GM19043 (cell line): ENCODE results near the gene KIAA0232.
"Not testable (repeated sequence)": the region's sequence is repeated elsewhere in the genome, so short reads cannot be mapped to it uniquely, and the experiment has no call there.

Source experiments
- ATAC-seq: cut with Tn5 transposase; IDR thresholded peaks from one replicate; pipeline ENCODE4 v1.9.1; 2021; ENCODE audit warnings: low read depth; ENCODE audit not compliant: unreplicated experiment

KIAA0232 gene

GRCh38 chr4:6911917-6912316 is 129.4 kb downstream of the KIAA0232 start:
- ATAC-seq = not testable (repeated sequence)

- no peak for ATAC-seq
Measured at GRCh38 chr4:6912441-6912840, 129.9 kb downstream of the KIAA0232 start.

DNA sequence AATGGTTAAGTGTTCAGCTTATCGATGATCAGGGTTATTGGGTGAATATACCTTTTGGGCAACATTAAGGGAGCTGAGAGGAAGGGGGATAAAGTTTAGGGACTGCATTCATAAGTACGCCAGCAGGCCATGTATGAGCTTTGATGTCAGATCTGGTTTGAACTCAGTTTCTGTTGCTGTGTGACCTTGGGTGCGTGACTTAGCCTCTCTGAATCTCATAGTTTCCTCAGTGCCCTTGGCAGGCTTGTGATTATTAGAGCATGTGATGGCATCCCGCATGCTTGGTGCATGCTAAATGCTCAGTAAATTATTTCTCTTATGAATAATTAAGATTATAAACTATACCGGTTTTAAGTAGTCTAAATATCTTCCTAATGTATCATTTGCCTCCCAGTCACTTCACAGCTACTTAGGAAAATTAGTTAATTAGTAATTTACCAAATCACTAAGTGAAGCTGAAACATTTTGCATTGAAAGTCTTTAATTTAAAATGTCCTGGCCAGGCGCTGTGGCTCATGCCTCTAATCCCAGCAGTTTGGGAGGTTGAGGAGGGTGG is 130.9 kb downstream of the KIAA0232 start:
- ATAC-seq = no peak

DNA sequence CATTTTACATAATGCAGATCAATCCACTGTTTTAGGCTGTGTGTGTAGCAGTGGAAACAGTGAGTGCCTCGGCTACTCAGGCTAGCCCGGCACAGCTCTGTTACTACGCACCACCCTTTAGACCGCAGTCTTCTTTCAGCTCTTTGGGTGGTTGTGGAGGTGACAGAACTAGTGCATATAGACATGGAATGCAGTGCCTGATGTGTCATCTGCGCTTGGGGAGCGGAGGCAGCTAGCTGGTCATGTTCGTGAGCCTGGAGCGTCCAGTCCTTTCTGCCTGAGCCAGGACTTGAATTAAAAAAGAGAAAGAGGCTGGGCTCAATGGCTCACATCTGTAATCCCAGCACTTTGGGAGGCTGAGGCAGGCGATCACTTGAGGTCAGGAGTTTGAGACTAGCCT is 131.9 kb downstream of the KIAA0232 start:
- no peak for ATAC-seq

DNA sequence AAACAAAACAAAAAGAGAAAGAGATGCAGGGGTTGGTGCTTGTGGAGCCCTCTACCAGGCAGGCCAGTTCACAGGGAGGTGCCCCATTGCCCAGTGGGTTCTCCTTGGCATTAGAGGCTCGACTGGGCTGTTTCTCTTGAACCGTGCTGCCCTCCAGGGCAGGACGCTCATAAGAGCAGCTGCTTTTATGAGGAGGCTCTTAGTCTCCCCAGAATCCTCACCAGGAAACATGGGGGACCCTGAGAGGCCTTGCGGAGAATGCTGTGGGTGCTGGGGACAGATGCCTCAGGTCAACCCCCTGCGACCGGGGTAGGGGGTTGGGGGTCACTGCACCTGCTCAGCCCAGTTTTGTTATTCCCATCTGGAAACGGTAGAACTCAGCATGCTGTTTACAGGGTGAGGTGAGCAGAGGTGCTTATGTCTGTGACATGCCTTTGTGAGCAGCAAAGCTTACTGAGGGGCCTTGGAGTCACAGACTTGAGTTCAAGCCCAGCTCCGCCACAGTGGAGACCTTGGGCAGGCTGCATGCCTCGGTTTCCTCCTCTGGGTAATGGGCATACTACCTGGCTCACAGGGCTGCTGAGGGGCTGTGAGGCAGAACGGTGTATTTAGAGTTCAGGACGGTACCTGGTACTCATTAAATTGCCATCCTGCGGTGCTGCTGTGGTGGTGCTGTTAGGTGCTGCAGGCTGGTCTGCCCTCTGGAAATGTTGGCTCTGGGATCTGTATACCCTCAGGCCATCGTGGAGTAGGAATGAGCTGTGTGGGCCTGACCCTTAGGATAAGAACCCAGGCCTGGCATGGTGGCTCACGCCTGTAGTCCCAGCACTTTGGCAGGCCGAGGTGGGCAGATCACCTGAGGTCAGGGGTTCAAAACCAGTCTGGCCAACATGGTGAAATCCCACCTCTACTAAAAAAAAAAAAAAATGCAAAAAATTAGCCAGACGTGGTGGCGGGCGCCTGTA is 132.8 kb downstream of the KIAA0232 start:
- no peak for ATAC-seq

DNA sequence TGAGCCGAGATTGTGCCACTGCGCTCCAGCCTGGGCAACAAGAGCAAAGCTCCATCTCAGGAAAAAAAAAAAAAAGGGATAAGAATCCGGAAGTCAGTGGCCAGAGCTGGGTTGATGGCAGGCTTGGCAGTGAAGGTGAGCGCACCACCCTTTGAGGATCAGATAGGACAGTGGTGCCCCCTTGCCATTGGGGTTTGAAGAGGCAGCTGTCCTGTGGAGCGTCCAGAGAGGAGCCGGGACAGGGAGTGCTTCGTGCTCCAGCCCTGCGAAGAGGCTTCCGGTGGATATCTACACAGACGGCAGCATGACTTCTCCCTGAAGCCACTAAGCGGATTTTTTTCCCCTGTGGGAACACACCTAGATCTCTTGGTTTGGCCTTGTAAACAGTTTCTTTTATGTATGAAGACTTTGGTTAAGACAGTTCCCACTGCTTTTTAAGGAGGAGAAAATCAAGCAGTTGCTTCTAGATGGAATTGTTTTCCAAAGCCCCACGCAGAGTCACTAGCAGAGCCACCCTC is 133.6 kb downstream of the KIAA0232 start:
- no peak for ATAC-seq

DNA sequence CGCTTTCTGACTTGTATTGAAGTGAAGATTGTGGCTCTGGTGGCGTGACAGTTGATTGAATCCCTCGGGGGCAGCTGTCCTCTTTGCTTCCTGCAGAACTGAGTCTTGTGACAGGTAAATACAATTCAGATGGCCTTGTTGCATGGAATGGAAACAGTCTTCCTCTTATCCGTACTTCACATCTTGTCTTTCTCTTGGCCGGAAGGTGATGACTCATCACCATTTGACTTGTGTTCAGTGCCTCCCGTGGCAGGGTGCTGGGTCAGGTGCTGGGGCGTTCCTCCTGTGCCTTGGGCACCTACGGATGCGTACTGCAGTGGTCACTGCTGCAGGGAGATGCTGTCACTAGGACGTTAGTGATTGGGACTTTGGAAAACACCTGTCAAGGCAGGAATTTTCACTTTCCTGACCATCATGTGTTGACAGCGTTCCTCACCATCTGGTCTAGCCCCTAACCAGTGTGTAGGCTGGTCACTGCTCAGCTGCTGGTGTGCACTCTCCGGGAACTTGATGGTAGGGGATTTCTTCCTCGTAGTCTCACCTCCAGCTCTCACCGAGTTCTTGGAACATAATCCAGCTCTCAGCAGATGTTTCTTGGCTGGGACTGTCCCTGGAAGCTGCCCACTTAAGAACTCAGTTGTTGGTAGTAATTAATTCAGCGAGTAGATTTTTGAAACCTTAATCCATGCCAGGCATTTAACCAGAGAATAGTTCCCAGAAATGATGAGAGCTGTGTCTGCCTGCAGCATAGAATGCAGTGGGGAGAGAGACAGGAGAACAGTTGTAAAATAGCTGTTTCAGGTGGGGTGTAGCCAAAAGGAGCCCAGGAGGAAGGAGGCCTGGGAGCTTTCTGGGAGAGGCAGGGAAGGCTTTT is 134.3 kb downstream of the KIAA0232 start:
- no peak for ATAC-seq

- no peak for ATAC-seq
Measured at GRCh38 chr4:6917461-6918271, 135.1 kb downstream of the KIAA0232 start.

GRCh38 chr4:6918338-6918737 is 135.8 kb downstream of the KIAA0232 start:
- ATAC-seq = no peak

DNA sequence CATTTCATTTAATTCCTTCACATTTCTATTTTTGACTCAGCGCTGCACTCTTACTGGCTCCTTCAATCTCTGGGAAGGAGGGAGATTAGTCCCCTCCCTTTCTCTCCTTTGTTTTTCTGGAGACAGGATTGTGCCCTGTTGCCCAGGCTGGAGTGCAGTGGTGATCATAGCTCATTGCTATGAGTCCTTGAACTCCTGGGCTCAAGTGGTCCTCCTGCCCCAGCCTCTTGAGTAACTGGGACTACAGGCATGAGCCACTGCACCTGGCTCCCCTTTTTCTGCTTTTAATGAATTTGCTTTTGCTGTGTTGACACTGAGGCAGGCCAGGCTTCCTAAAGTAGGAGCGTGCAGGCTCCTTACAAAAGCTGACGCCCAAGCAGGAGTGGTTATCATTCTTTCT is 137.6 kb downstream of the KIAA0232 start:
- no peak for ATAC-seq

DNA sequence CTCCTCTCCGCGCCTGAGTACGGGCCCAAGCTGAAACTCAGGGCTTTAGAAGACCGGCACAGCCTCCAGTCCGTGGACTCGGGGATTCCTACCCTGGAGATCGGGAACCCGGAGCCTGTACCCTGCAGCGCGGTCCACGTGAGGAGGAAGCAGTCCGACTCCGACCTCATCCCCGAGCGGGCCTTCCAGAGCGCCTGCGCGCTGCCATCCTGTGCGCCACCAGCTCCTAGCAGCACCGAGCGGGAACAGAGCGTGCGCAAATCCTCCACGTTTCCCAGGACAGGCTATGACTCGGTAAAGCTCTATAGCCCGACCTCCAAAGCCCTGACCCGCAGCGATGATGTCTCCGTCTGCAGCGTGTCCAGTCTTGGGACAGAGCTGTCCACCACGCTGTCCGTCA is 141.0 kb downstream of the KIAA0232 start:
- no peak for ATAC-seq

- no peak for ATAC-seq
Measured at GRCh38 chr4:6924361-6924779, 141.8 kb downstream of the KIAA0232 start.

DNA sequence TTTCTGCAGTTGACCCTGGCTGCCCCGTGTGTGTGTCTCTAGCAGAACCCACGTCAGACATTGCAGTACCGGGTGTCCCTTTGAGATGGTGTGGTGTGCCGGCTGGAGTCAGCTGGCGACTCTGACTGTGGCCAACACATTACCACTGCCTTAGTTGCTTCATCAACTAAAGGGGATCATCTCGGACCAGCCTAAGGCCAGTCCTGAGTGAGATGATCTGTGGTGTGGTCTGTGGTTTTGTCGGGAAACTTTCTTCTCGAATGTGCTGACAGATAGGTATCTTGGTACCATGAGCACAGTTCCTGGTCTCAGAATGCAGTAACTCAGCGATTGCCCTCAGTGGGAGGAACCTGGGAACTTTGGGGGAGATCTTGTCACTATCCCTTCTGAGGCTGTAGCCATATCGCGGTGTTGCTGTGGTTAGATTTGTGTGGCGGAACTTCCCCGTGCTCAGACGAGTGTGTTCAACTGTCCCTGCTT is 142.9 kb downstream of the KIAA0232 start:
- no peak for ATAC-seq

- no peak for ATAC-seq
Measured at GRCh38 chr4:6926081-6926480, 143.6 kb downstream of the KIAA0232 start.

DNA sequence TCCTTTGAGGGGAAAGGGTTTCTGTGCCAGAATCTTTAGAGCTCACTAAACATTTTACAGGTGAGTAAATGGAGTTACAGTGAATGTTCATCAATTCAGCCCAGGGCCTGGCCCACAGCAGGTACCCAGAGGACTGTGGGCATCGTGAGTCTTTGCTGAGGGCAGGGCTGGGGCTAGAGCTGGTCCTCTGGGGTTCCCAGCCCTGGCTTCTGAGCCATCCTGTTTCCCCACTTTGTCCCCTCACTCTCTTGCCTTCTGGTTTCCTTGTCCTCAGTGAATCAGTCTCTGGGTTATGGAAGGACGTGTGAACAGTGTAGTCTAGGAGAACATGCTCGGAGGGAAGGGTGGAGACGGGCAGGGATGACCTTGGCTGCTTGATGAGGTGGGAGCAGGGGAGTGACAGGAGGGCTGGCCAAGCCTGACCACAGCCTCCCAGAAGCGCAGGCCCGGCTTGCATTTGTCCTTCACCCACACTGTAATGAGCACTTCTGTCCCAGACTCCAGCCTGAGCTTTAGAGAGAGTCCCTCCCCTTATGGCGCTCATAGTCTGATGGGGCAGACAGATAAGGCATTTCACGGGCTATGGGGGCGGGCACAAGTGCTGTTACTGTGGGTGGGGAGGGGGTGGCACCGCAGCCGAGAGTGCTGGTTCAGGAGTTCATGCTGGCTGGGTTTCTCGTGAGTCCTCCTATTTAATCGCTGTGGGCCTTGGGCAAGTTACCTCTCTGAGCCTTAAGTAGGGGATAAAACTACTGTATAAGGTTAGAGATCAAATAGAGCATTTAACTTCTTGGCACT is 144.4 kb downstream of the KIAA0232 start:
- no peak for ATAC-seq

GRCh38 chr4:6928081-6928480 is 145.6 kb downstream of the KIAA0232 start:
- ATAC-seq = no peak

DNA sequence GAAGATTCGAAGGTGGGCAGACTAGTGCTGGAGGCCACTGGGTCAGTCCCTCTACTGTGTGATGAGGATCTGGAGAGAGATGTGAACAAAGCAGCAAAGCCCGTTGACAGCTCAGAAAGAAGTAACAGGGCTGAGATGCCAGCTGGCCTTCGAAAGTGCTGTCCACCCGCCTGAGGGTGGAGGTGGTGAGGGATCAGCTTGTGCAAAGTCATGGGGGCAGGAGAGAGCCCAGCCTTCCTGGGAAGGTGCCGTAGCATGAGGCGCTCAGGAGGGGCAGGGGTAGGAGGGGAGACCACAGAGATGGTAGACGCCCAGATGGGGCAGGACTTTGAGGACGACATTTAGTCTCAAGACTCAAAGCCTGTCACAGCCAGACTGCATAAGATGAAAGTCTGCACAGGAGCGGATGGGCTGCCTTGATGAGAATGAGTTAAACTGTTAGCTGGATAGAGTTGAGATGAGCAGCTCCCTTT is 146.8 kb downstream of the KIAA0232 start:
- ATAC-seq = no peak

DNA sequence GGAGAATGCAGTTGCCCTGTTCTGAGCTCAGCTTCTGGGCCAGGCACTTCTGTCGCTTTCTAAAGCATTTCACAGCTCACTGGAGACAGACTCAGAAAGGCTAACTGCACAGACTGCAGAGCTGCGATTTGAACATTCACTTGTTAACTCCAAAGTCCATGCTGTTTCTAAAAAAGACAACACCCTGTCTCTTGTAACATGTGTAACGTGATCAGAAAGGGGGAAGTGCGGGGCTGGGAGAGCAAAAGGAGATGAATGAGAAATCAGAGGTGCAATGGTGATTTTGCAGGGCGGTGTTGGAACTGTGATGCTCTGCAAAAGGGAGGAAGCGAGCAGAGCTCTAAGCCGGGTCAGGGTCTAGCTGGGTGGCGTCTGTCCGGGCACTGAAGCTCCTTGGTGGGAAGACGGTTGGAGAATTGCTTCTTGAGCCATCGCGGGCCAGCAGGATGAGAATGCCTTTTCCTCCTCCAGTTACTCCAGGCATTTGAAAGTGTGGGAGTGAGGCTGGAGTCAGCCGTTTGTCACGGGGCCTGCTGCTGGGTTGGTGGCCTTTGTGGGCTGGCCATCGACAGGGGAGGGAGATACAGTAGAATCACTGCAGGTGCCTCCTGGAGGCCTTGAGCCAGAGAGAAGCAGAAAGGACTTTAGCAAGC is 147.4 kb downstream of the KIAA0232 start:
- ATAC-seq = no peak
